HG03565 (cell line): ENCODE results near the gene SFXN4.

Source experiments
- ATAC-seq: cut with Tn5 transposase; IDR thresholded peaks from one replicate; pipeline ENCODE4 v1.9.1; 2021; ENCODE audit warnings: mild to moderate bottlenecking, moderate library complexity; ENCODE audit not compliant: unreplicated experiment

SFXN4 gene, protein sequence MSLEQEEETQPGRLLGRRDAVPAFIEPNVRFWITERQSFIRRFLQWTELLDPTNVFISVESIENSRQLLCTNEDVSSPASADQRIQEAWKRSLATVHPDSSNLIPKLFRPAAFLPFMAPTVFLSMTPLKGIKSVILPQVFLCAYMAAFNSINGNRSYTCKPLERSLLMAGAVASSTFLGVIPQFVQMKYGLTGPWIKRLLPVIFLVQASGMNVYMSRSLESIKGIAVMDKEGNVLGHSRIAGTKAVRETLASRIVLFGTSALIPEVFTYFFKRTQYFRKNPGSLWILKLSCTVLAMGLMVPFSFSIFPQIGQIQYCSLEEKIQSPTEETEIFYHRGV

GRCh38 chr10:119165171-119166117 is at the start of gene SFXN4:
Gene SFXN4, minus strand, starts transcription at chr10:119165714. Its CDS starts 67 bp downstream, at chr10:119165647.
- peak; percentile 75 for ATAC-seq

DNA sequence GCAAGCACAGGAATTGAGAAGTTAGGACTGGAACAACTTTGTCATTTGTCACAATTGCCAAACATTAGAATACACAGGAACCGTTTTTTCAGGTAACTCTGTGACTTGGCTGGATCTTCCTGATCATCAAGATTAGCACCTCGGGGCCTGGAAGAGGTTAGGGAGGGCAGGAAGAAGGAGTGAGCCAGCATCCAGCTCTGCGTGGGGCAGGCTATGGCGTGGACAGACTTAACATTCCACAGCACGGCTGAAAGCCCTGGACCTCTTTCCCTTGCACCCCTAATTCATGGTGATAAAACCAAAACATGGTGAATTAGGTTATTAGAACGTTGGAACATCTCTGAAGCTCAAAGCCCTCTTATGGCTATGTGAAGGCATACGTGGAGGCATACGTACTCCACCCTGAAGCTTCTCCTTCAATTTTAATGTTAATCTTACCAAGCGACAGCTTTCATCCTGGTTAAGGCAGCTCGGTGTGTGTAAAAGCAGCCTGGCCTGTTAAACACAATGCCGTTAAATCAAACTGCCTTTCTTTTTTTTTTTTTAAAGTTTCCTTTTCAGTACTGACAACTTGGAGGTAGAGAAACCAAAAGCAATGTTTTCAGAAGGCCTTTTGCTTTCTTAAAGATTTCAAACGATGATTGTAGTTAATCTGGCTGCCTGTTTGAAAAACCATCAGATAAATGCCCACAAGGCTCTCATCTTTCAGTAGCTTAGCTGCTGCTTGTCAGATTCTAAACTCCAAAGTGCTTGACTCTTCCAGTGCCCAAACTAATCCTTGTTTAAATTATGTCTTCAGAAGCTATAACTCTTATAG is 46.3 kb upstream of the SFXN4 start:
- ATAC-seq = no peak

GRCh38 chr10:119211176-119211575 is 45.7 kb upstream of the SFXN4 start:
- no peak for ATAC-seq

- no peak for ATAC-seq
These were observed 45.1 kb upstream of the SFXN4 start for GRCh38 chr10:119210633-119211032.

- ATAC-seq = no peak
These were observed 44.3 kb upstream of the SFXN4 start for GRCh38 chr10:119209736-119210355.

GRCh38 chr10:119209035-119209735 is 43.7 kb upstream of the SFXN4 start:
- ATAC-seq = no peak

GRCh38 chr10:119208553-119208940 is 43.0 kb upstream of the SFXN4 start:
- ATAC-seq = no peak

GRCh38 chr10:119207713-119208552 is 42.4 kb upstream of the SFXN4 start:
- ATAC-seq = no peak

GRCh38 chr10:119207366-119207666 is 41.8 kb upstream of the SFXN4 start, which contains the start of gene GRK5:
Gene GRK5, plus strand, starts transcription at chr10:119207571. Its CDS starts 347 bp downstream, at chr10:119207918.
- peak; percentile 73 for ATAC-seq

DNA sequence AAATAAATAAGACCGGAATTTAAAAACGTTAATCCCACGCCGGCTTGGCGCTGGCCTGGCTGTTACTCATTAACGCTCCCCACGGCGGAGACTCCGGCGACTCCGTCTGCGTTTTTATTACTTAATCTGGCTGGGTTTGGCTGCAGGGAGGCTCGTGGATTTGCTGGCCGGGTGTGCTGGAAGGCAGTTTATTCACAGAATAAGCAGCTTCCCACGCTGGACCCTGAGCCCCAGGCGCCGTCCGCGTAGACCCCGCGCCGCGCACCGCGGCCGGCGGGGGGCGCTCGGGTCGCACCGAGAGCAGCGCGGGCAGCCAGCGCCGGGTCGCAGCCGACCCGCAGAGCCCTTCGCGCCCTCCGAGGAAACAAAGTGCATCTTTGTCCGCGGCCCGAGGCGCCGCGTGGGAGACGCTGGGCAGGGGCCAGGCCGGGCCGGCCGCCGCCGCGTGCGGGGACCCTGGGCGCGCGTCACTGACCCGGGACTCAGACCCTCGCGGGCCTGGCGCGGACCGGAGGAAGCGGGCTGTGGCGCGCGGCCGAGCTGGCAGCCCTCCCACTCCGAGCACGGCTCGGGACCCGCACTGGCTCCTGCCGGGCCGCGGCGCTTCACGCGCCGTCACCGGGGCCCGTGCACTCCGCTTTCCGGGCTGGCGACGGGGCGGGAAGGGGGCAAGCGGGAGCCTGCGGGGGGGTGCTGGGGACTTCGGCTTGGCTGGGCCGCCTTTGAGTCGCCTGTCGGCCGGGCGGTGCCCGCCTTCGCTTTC is 41.3 kb upstream of the SFXN4 start:
- peak; percentile 33 for ATAC-seq

GRCh38 chr10:119205894-119206602 is 40.5 kb upstream of the SFXN4 start:
- no peak for ATAC-seq

DNA sequence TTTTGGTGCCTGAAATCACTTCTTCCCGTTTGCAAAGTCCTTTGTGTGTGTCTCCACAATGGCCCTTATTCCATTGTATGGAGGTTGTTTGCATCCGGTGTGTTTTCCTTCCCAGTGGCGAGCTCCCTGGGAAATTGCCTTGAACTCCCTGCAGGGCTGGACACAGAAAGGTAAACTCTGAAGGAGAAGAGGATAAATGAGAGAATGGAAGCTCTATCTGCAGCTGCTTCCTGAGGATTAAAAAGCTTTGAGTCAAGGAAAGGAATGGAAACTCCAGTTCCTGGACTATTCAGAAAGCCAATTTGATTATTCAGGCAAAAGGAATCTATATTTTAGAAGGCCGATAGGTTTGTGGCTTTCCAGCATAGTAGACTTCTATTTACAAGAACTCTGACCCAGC is 37.5 kb upstream of the SFXN4 start:
- no peak for ATAC-seq

GRCh38 chr10:119201233-119201632 is 35.7 kb upstream of the SFXN4 start:
- no peak for ATAC-seq

GRCh38 chr10:119199231-119199992 is 33.9 kb upstream of the SFXN4 start:
- no peak for ATAC-seq

GRCh38 chr10:119198438-119198837 is 32.9 kb upstream of the SFXN4 start:
- no peak for ATAC-seq

GRCh38 chr10:119197921-119198320 is 32.4 kb upstream of the SFXN4 start:
- no peak for ATAC-seq

GRCh38 chr10:119191881-119192280 is 26.4 kb upstream of the SFXN4 start:
- no peak for ATAC-seq
